H1 (cell line): Measurements from ENCODE around the gene TNFRSF1A. TPM values are rescaled to one million over a fixed set of nuclear protein-coding genes. Genes with fewer than 3 reads are reported as not detected.

ENCODE experiments used
- CTCF ChIA-PET: fragments of 300-600 bp; sonication (Branson Sonifier 250); formaldehyde crosslinking; loops from one replicate; lab custom pipeline; 2021; ENCODE audit not compliant: partially characterized antibody; lab: Charles Lee
- POLR2A ChIA-PET: fragments of 300-600 bp; sonication (Branson Sonifier 250); formaldehyde crosslinking; loops from one replicate; lab custom pipeline; 2021; ENCODE audit warnings: inconsistent platforms; ENCODE audit not compliant: partially characterized antibody; lab: Charles Lee
- DNase-seq, 2 experiments: peaks; one replicate each; pipeline versions ENCODE4 v3.0.0 to v3.0.0-alpha.2; 2010 to 2022; ENCODE audit warnings: low spot score in 2 of 2, low read depth in 1 of 2, mixed read lengths in 1 of 2
- FAIRE-seq: peaks from 2 replicates; lab custom pipeline; 2011; peaks lifted over from hg19 to GRCh38; lab: Jason Lieb, UNC
- H2AFZ ChIP-seq: 2 replicates; pipeline ENCODE4 v1.8.1; 2012; ENCODE audit warnings: low read length, inconsistent platforms
- H2AK5ac ChIP-seq: 2 replicates; pipeline ENCODE4 v1.6.1; 2013; ENCODE audit warnings: low read depth, low read length
- H2BK120ac ChIP-seq: replicated peaks from 2 replicates; pipeline ENCODE3; 2013; ENCODE audit warnings: low read depth, low read length, inconsistent platforms
- H2BK12ac ChIP-seq: 2 replicates; pipeline ENCODE4 v1.6.1; 2013; ENCODE audit warnings: low read depth, low read length
- H2BK15ac ChIP-seq: 2 replicates; pipeline ENCODE4 v1.6.1; 2013; ENCODE audit warnings: low read length
- H2BK20ac ChIP-seq: 2 replicates; pipeline ENCODE4 v1.6.1; 2013; ENCODE audit warnings: low read length
- H2BK5ac ChIP-seq: 2 replicates; pipeline ENCODE4 v1.6.1; 2013; ENCODE audit warnings: low read depth, low read length
- H3K14ac ChIP-seq: 2 replicates; pipeline ENCODE4 v1.6.1; 2013; ENCODE audit warnings: inconsistent platforms; ENCODE audit not compliant: insufficient read length
- H3K18ac ChIP-seq: 2 replicates; pipeline ENCODE4 v1.6.1; 2013; ENCODE audit warnings: low read length; ENCODE audit errors: extremely low read depth
- H3K23ac ChIP-seq: 2 replicates; pipeline ENCODE4 v1.6.1; 2013; ENCODE audit warnings: inconsistent platforms; ENCODE audit not compliant: insufficient read length
- H3K23me2 ChIP-seq: 2 replicates; pipeline ENCODE4 v1.6.1; 2013; ENCODE audit warnings: low read depth, low read length
- H3K27ac ChIP-seq: 2 replicates; pipeline ENCODE4 v1.6.1; 2011; ENCODE audit warnings: low read depth, low read length, inconsistent platforms
- H3K27me3 ChIP-seq, 4 experiments: replicated peaks in 1 of 4; 1 replicate in 1 of 4; 2 replicates in 3 of 4; pipeline versions ENCODE4 v1.6.1 to v1.8.1; 2011 to 2013; ENCODE audit warnings: low read length in 3 of 4, mild to moderate bottlenecking in 3 of 4, inconsistent platforms in 2 of 4, mixed read lengths in 2 of 4, moderate library complexity in 1 of 4; ENCODE audit not compliant: control insufficient read depth in 3 of 4, insufficient read depth in 3 of 4; ENCODE audit errors: extremely low read depth in 1 of 4
- H3K36me3 ChIP-seq, 4 experiments: 2 replicates each; pipeline versions ENCODE4 v1.6.1 to v1.8.1; 2011 to 2013; ENCODE audit warnings: mild to moderate bottlenecking in 4 of 4, low read length in 3 of 4, moderate library complexity in 2 of 4, control low read depth in 1 of 4, inconsistent platforms in 1 of 4; ENCODE audit not compliant: insufficient read depth in 4 of 4, control insufficient read depth in 2 of 4
- H3K4ac ChIP-seq: replicated peaks from 2 replicates; pipeline ENCODE3; 2013; ENCODE audit warnings: low read length, low read depth, mixed read lengths, inconsistent platforms; ENCODE audit not compliant: insufficient read length
- H3K4me1 ChIP-seq, 4 experiments: replicated peaks in 1 of 4; 1 replicate in 1 of 4; 2 replicates in 3 of 4; pipeline versions ENCODE4 v1.6.1 to v1.8.1; 2011 to 2013; ENCODE audit warnings: low read length in 3 of 4, inconsistent platforms in 2 of 4, mixed read lengths in 1 of 4; ENCODE audit not compliant: insufficient read depth in 4 of 4, control insufficient read depth in 3 of 4
- H3K4me2 ChIP-seq, 2 experiments: 2 replicates each; pipeline versions ENCODE4 v1.6.1 to v1.8.1; 2011 to 2013; ENCODE audit warnings: low read depth in 2 of 2, low read length in 2 of 2, control low read depth in 1 of 2, inconsistent platforms in 1 of 2, mild to moderate bottlenecking in 1 of 2; ENCODE audit not compliant: insufficient read depth in 1 of 2
- H3K4me3 ChIP-seq, 4 experiments: fragments of 200-600, 300-600 bp in 1 of 4; sonication (generic), shearing (Covaris generic), sonication (Bioruptor Twin) in 1 of 4; 2 replicates each; pipeline versions ENCODE4 v1.5.1 to v1.8.1; 2011 to 2016; ENCODE audit warnings: low read length in 4 of 4, low read depth in 3 of 4, control low read depth in 2 of 4, inconsistent platforms in 2 of 4, mild to moderate bottlenecking in 2 of 4, mixed read lengths in 1 of 4, moderate library complexity in 1 of 4; ENCODE audit not compliant: insufficient read depth in 2 of 4; ENCODE audit errors: extremely low read depth in 1 of 4
- H3K56ac ChIP-seq: replicated peaks from 2 replicates; pipeline ENCODE3; 2013; ENCODE audit warnings: low read depth, mild to moderate bottlenecking, mixed read lengths, low read length, inconsistent platforms; ENCODE audit not compliant: insufficient read length
- H3K79me1 ChIP-seq: 2 replicates; pipeline ENCODE4 v1.6.1; 2013; ENCODE audit warnings: low read depth, low read length, control low read depth
- H3K79me2 ChIP-seq, 2 experiments: 2 replicates each; pipeline versions ENCODE4 v1.6.1 to v1.8.1; 2012 to 2013; ENCODE audit warnings: low read length in 2 of 2, mild to moderate bottlenecking in 2 of 2, inconsistent platforms in 1 of 2; ENCODE audit not compliant: insufficient read depth in 2 of 2, control insufficient read depth in 1 of 2
- H3K9ac ChIP-seq, 4 experiments: replicated peaks in 1 of 4; 1 replicate in 1 of 4; 2 replicates in 3 of 4; pipeline versions ENCODE4 v1.6.1 to v1.8.1; 2011 to 2013; ENCODE audit warnings: low read depth in 3 of 4, low read length in 3 of 4, control low read depth in 2 of 4, mild to moderate bottlenecking in 2 of 4, moderate library complexity in 2 of 4, inconsistent platforms in 1 of 4; ENCODE audit errors: extremely low read depth in 1 of 4
- H3K9me3 ChIP-seq, 2 experiments: 2 replicates each; pipeline versions ENCODE4 v1.6.1 to v1.8.1; 2012 to 2013; ENCODE audit warnings: mild to moderate bottlenecking in 2 of 2, moderate library complexity in 2 of 2, control low read depth in 1 of 2, inconsistent platforms in 1 of 2, low read depth in 1 of 2, low read length in 1 of 2, mixed read lengths in 1 of 2; ENCODE audit not compliant: insufficient read depth in 2 of 2
- H4K20me1 ChIP-seq, 2 experiments: replicated peaks in 1 of 2; 2 replicates each; pipeline versions ENCODE3 to v1.8.1; 2011 to 2013; ENCODE audit warnings: inconsistent platforms in 2 of 2, low read length in 2 of 2, mild to moderate bottlenecking in 1 of 2; ENCODE audit not compliant: insufficient read depth in 2 of 2, control insufficient read depth in 1 of 2
- H4K5ac ChIP-seq: 2 replicates; pipeline ENCODE4 v1.6.1; 2013; ENCODE audit warnings: low read length, low read depth, mixed read lengths, inconsistent platforms; ENCODE audit not compliant: insufficient read length
- H4K8ac ChIP-seq: 2 replicates; pipeline ENCODE4 v1.8.0; 2013; ENCODE audit warnings: mild to moderate bottlenecking, moderate library complexity, low read length, inconsistent platforms; ENCODE audit not compliant: insufficient read depth; ENCODE audit errors: extremely low read depth
- H4K91ac ChIP-seq: replicated peaks from 2 replicates; pipeline ENCODE3; 2013; ENCODE audit warnings: low read length, mixed read lengths, inconsistent platforms; ENCODE audit not compliant: insufficient read length
- E2F6 ChIP-seq: IDR thresholded peaks from 2 replicates; pipeline ENCODE4 v1.6.1; 2012; ENCODE audit warnings: inconsistent platforms
- FOSL1 ChIP-seq: IDR thresholded peaks from 2 replicates; pipeline ENCODE4 v1.6.1; 2011; ENCODE audit warnings: mild to moderate bottlenecking, low read depth, low read length, moderate library complexity; ENCODE audit not compliant: insufficient read depth
- NANOG ChIP-seq: IDR thresholded peaks from 2 replicates; pipeline ENCODE4 v1.6.1; 2011; ENCODE audit warnings: low read length, low read depth, mild to moderate bottlenecking, inconsistent platforms; ENCODE audit not compliant: insufficient read depth, poor library complexity, severe bottlenecking
- RAD21 ChIP-seq, 2 experiments: IDR thresholded peaks in 1 of 2; conservative IDR thresholded peaks in 1 of 2; 2 replicates each; pipeline ENCODE4 v1.6.1; 2011; ENCODE audit warnings: low read depth in 2 of 2, low read length in 2 of 2, improper control_type of control experiment in 1 of 2, inconsistent platforms in 1 of 2, mild to moderate bottlenecking in 1 of 2, moderate library complexity in 1 of 2
- SAP30 ChIP-seq: fragments of 300-600 bp; sonication (generic); IDR thresholded peaks from 2 replicates; pipeline ENCODE4 v1.7.1; 2012; ENCODE audit warnings: low read length, moderate library complexity, mild to moderate bottlenecking, inconsistent platforms; ENCODE audit not compliant: insufficient read depth, insufficient replicate concordance
- TBP ChIP-seq: IDR thresholded peaks from 2 replicates; pipeline ENCODE4 v1.6.1; 2011; ENCODE audit warnings: low read depth, low read length, improper control_type of control experiment
- TCF12 ChIP-seq: IDR thresholded peaks from 2 replicates; pipeline ENCODE4 v1.6.1; 2011; ENCODE audit warnings: low read depth, mild to moderate bottlenecking, low read length
- YY1 ChIP-seq: IDR thresholded peaks from 2 replicates; pipeline ENCODE4 v1.6.1; 2011; ENCODE audit warnings: low read depth, mild to moderate bottlenecking, low read length
- WGBS, 2 experiments: shearing (Covaris generic) in 1 of 2; methylation state at CpG; one replicate each; pipeline versions ENCODE4 v1.1.6 to v1.1.7; 2013 to 2015; ENCODE audit warnings: low lambda C conversion rate in 2 of 2, mixed read lengths in 2 of 2, inconsistent platforms in 1 of 2, low coverage in 1 of 2, missing lambda C conversion rate in 1 of 2; ENCODE audit not compliant: insufficient replicate concordance in 2 of 2, insufficient coverage in 1 of 2, insufficient read length in 1 of 2; ENCODE audit errors: extremely low coverage in 1 of 2, missing lambda C conversion rate in 1 of 2; 5-methylcytosine and 5-hydroxymethylcytosine counted together
- polyA plus RNA-seq, 7 experiments: library from polyadenylated mRNA; depleted of rRNA in 3 of 7; stranded (reverse) in 5 of 7; unstranded in 2 of 7; fragments of >200 nt in 5 of 7; fragments of 200-250 nt in 2 of 7; gene quantifications; 1 replicate in 5 of 7; 2 replicates in 1 of 7; 4 replicates in 1 of 7; pipeline versions ENCODE4 v1.2.1 to v1.2.3, GENCODE V29; 2011 to 2013; ENCODE audit warnings: missing spikeins in 2 of 7, mixed read lengths in 2 of 7
- total RNA-seq: library from RNA; stranded (reverse); fragmentation: NEBNext Ultra II Directional; extraction: Animal tissue kit (Norgen Biotek cat#: 25700); gene quantifications from 2 replicates; pipeline ENCODE4 v1.2.1, GENCODE V29; 2021

Gene TNFRSF1A
- total and polyA plus RNA-seq, 2 of the 8 experiments (the other 6 are each of a cell fraction or from before 2014, with no cell fraction given): 28.7 to 42.1 TPM

GRCh38 chr12:6376079-6376869 lies 34.4 kb upstream of the TNFRSF1A start:
- Histone ChIP-seq H4K91ac (peak overlapping the region; percentile 95), H3K9me3 (no peaks in the 10 kb centered on the region), H4K20me1 (peaks cover 0 to 3% of the 10 kb centered on the region in 2 experiments), H4K8ac (peak overlapping the region; percentile 83), H3K4ac (peak overlapping the region; percentile 96), H2BK15ac (peak overlapping the region; percentile 99; the same call in 1 of the 2 replicates), H4K5ac (peak overlapping the region; percentile 85), H3K4me2 (peak overlapping the region; percentile 91 to 100), H2BK5ac (peak overlapping the region; percentile 100), H3K36me3 (no peaks in the 10 kb centered on the region), H2AK5ac (peak overlapping the region; percentile 98), H2BK12ac (peak overlapping the region; percentile 99), H3K14ac (no peak overlapping the region), H2BK20ac (peak overlapping the region; percentile 86; the same call in 1 of the 2 replicates), H3K18ac (peak overlapping the region; percentile 100), H2BK120ac (peak overlapping the region; percentile 82), H3K79me2 (peaks cover 13 to 37% of the 10 kb centered on the region in 2 experiments), H3K27ac (peak overlapping the region; percentile 92), H3K79me1 (peaks cover 9% of the 10 kb centered on the region), H3K9ac (peak overlapping the region in 3 of 4 experiments; percentile 55 to 73 (median 71); a peak in 6 of 7 replicates), H2AFZ (no peak overlapping the region), H3K4me3 (peak overlapping the region; percentile 64 to 84 (median 74)), H3K4me1 (peaks cover 5 to 47% (median 33%) of the 10 kb centered on the region in 4 experiments), H3K23me2 (peaks cover 33% of the 10 kb centered on the region), H3K23ac (no peak overlapping the region), H3K27me3 (peaks cover 0 to 2% (median 0%) of the 10 kb centered on the region in 4 experiments; a peak in 2 of 7 replicates), H3K56ac (peak overlapping the region; percentile 23)
- WGBS, 2 experiments: 5% methylated on average over 16 of the region's 19 CpGs; no CpG with 5 or more reads in 1 of the 2 experiments
- ChIA-PET CTCF (interaction anchor here (0.5 to 7.4 kb wide), 8 partner anchors 21 to 216 kb away, joined by 3 to 66 read pairs (median 4); no protein-coding TSS in a partner anchor), POLR2A (interaction anchor here (0.6 to 17.2 kb wide), 23 partner anchors 7 to 1334 kb away, joined by 3 to 259 read pairs (median 4); partner anchors contain the start of genes CD27, GAPDH, LTBR and TAPBPL)
- FAIRE-seq (peak; percentile 85), DNase-seq (peak; percentile 54 to 74)
- TF ChIP-seq TCF12: 0 out of 2 replicates have a peak, but pooled peaks have one; percentile 57
- TF ChIP-seq YY1: 0 out of 2 replicates have a peak, but pooled peaks have one; percentile 48
- TF ChIP-seq SAP30: no peak
- peak; percentile 30 to 55 for TF ChIP-seq RAD21 (IDR thresholded peaks at IDR 0.05 in 1 of 2, conservative IDR thresholded peaks at IDR 0.05 in 1 of 2; ENCODE audit: low read depth in 2 of 2, low read length in 2 of 2)
- TF ChIP-seq NANOG: peak; percentile 39
- TF ChIP-seq E2F6: peak; percentile 61
- peak; percentile 20; the same call in 1 of the 2 replicates for TF ChIP-seq TBP
- no peak for TF ChIP-seq FOSL1
